Liver (tissue), 9 donors: Measurements from ENCODE around the gene TSPAN15. TPM values are rescaled to one million over a fixed set of nuclear protein-coding genes. Genes with fewer than 3 reads are reported as not detected.

Experiments
- DNase-seq: peaks from one replicate; pipeline ENCODE4 v3.0.0-alpha.2; 2017; ENCODE audit warnings: low spot score
- H3K27ac ChIP-seq, 2 donors: one replicate each; pipeline ENCODE4 v1.7.0; 2013; ENCODE audit warnings: inconsistent platforms in 2 of 2, low read length in 2 of 2, control low read depth in 1 of 2, low read depth in 1 of 2, mild to moderate bottlenecking in 1 of 2
- H3K27me3 ChIP-seq, 4 donors: one replicate each; pipeline versions ENCODE4 v1.6.1 to v1.7.0; 2013; ENCODE audit warnings: low read length in 3 of 4, inconsistent platforms in 1 of 4, mild to moderate bottlenecking in 1 of 4, moderate library complexity in 1 of 4; ENCODE audit not compliant: control insufficient read depth in 4 of 4, insufficient read depth in 4 of 4
- H3K36me3 ChIP-seq, 4 donors: one replicate each; pipeline versions ENCODE4 v1.6.1 to v1.7.0; 2013; ENCODE audit warnings: low read length in 3 of 4, mild to moderate bottlenecking in 3 of 4, low read depth in 1 of 4, moderate library complexity in 1 of 4; ENCODE audit not compliant: control insufficient read depth in 4 of 4, insufficient read depth in 3 of 4
- H3K4me1 ChIP-seq, 4 donors: one replicate each; pipeline versions ENCODE4 v1.6.1 to v1.7.0; 2013; ENCODE audit warnings: low read length in 3 of 4, mild to moderate bottlenecking in 3 of 4, moderate library complexity in 1 of 4; ENCODE audit not compliant: control insufficient read depth in 4 of 4, insufficient read depth in 4 of 4
- H3K4me3 ChIP-seq, 3 donors: one replicate each; pipeline versions ENCODE4 v1.6.1 to v1.7.0; 2013; ENCODE audit warnings: low read length in 3 of 3, control low read depth in 1 of 3, low read depth in 1 of 3, mild to moderate bottlenecking in 1 of 3
- H3K9ac ChIP-seq, 2 donors: one replicate each; pipeline ENCODE4 v1.7.0; 2013; ENCODE audit warnings: low read length in 2 of 2, mild to moderate bottlenecking in 2 of 2, moderate library complexity in 2 of 2, control low read depth in 1 of 2, low read depth in 1 of 2
- H3K9me3 ChIP-seq, 4 donors: one replicate each; pipeline versions ENCODE4 v1.6.1 to v1.7.0; 2013; ENCODE audit warnings: low read length in 3 of 4; ENCODE audit not compliant: control insufficient read depth in 4 of 4
- ATF3 ChIP-seq: IDR thresholded peaks from 2 replicates; pipeline ENCODE4 v1.6.1; 2016; ENCODE audit warnings: antibody characterized with exemption
- CTCF ChIP-seq: fragments of 150-350 bp; IDR thresholded peaks from 2 replicates; pipeline ENCODE4 v1.5.1; 2017; ENCODE audit warnings: improper control_type of control experiment, low read depth, low read length; ENCODE audit not compliant: missing input control
- FOXA1 ChIP-seq: IDR thresholded peaks from 2 replicates; pipeline ENCODE4 v1.6.1; 2016; ENCODE audit warnings: antibody characterized with exemption
- FOXA2 ChIP-seq: IDR thresholded peaks from 2 replicates; pipeline ENCODE4 v1.6.1; 2016; ENCODE audit warnings: antibody characterized with exemption
- GABPA ChIP-seq, 2 donors: IDR thresholded peaks in 1 of 2; conservative IDR thresholded peaks in 1 of 2; 2 replicates each; pipeline ENCODE4 v1.6.1; 2016; ENCODE audit warnings: antibody characterized with exemption in 2 of 2, mild to moderate bottlenecking in 1 of 2, moderate library complexity in 1 of 2
- HNF4A ChIP-seq, 2 donors: conservative IDR thresholded peaks; 2 replicates each; pipeline ENCODE4 v1.6.1; 2016; ENCODE audit warnings: antibody characterized with exemption in 2 of 2, mild to moderate bottlenecking in 2 of 2
- HNF4G ChIP-seq: IDR thresholded peaks from 2 replicates; pipeline ENCODE4 v1.6.1; 2016; ENCODE audit warnings: antibody characterized with exemption
- JUND ChIP-seq, 2 donors: IDR thresholded peaks; 2 replicates each; pipeline ENCODE4 v1.6.1; 2016; ENCODE audit warnings: antibody characterized with exemption in 2 of 2
- NR2F2 ChIP-seq: IDR thresholded peaks from 2 replicates; pipeline ENCODE4 v1.6.1; 2016; ENCODE audit warnings: antibody characterized with exemption
- RAD21 ChIP-seq, 2 donors: IDR thresholded peaks; 2 replicates each; pipeline ENCODE4 v1.6.1; 2016; ENCODE audit warnings: antibody characterized with exemption in 2 of 2, mild to moderate bottlenecking in 2 of 2
- REST ChIP-seq: IDR thresholded peaks from 2 replicates; pipeline ENCODE4 v1.6.1; 2016; ENCODE audit warnings: antibody characterized with exemption, mild to moderate bottlenecking
- RXRA ChIP-seq, 2 donors: IDR thresholded peaks; 2 replicates each; pipeline ENCODE4 v1.6.1; 2017 to 2018; ENCODE audit warnings: antibody characterized with exemption in 2 of 2, mild to moderate bottlenecking in 1 of 2
- SP1 ChIP-seq: IDR thresholded peaks from 2 replicates; pipeline ENCODE4 v1.6.1; 2018; ENCODE audit warnings: antibody characterized with exemption, mild to moderate bottlenecking
- TAF1 ChIP-seq: conservative IDR thresholded peaks from 2 replicates; pipeline ENCODE4 v1.6.1; 2016; ENCODE audit warnings: antibody characterized with exemption, mild to moderate bottlenecking
- YY1 ChIP-seq: IDR thresholded peaks from 2 replicates; pipeline ENCODE4 v1.6.1; 2016; ENCODE audit warnings: antibody characterized with exemption, mild to moderate bottlenecking
- ZBTB33 ChIP-seq: IDR thresholded peaks from 2 replicates; pipeline ENCODE4 v1.6.1; 2016; ENCODE audit warnings: antibody characterized with exemption
- WGBS: extraction: QIAGEN DNeasy Blood & Tissue Kit; methylation state at CpG from one replicate; pipeline ENCODE4 v1.1.7; 2013; 5-methylcytosine and 5-hydroxymethylcytosine counted together
- polyA plus RNA-seq, 2 donors: library from polyadenylated mRNA; stranded (reverse) in 1 of 2; unstranded in 1 of 2; fragments of 200-250 nt in 1 of 2; fragments of >200 nt in 1 of 2; fragmentation: Nextera tagmentation in 1 of 2; extraction: Ambion mirVana in 1 of 2; gene quantifications; one replicate each; pipeline versions ENCODE4 v1.2.1 to v1.2.3, GENCODE V29; 2013 to 2015
- total RNA-seq, 2 donors: library from RNA; depleted of rRNA; stranded (reverse); fragments of >200 nt; gene quantifications; one replicate each; pipeline ENCODE4 v1.2.3, GENCODE V29; 2014
- TF ChIP-seq, protein P1 (sequence below): IDR thresholded peaks from 2 replicates; pipeline ENCODE4 v1.6.1; 2016; ENCODE audit warnings: antibody characterized with exemption
- donor health status: healthy.
- donor health status: healthy.
- donor health status: healthy.
- donor health status: healthy.
- donor health status: healthy.

The TSPAN15 gene
- total and polyA plus RNA-seq, 4 donors, result 2.0 to 4.3 (median 3.3) TPM

- TF ChIP-seq FOXA1 (no peak), NR2F2 (no peak), CTCF (no peak), RAD21 (IDR thresholded peaks at IDR 0.05) (no peak), GABPA (IDR thresholded peaks at IDR 0.05 in 1 of 2, conservative IDR thresholded peaks at IDR 0.05 in 1 of 2) (no peak), ATF3 (no peak), TAF1 (no peak), RXRA (IDR thresholded peaks at IDR 0.05) (no peak), HNF4G (no peak), YY1 (no peak), HNF4A (conservative IDR thresholded peaks at IDR 0.05) (no peak)
- TF ChIP-seq, protein P1, sequence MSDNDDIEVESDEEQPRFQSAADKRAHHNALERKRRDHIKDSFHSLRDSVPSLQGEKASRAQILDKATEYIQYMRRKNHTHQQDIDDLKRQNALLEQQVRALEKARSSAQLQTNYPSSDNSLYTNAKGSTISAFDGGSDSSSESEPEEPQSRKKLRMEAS, result no peak
- DNase-seq, result no peak
- Histone ChIP-seq H3K4me1 (peaks cover 0 to 11% (median 7%) of the 10 kb centered on the region in 4 donors), H3K36me3 (no peaks in the 10 kb centered on the region), H3K27ac (no peak overlapping the region), H3K9ac (no peak overlapping the region), H3K9me3 (no peaks in the 10 kb centered on the region), H3K27me3 (no peaks in the 10 kb centered on the region), H3K4me3 (no peak overlapping the region)
Measured at GRCh38 chr10:69453795-69454194, 2.5 kb downstream of the TSPAN15 start.

DNA sequence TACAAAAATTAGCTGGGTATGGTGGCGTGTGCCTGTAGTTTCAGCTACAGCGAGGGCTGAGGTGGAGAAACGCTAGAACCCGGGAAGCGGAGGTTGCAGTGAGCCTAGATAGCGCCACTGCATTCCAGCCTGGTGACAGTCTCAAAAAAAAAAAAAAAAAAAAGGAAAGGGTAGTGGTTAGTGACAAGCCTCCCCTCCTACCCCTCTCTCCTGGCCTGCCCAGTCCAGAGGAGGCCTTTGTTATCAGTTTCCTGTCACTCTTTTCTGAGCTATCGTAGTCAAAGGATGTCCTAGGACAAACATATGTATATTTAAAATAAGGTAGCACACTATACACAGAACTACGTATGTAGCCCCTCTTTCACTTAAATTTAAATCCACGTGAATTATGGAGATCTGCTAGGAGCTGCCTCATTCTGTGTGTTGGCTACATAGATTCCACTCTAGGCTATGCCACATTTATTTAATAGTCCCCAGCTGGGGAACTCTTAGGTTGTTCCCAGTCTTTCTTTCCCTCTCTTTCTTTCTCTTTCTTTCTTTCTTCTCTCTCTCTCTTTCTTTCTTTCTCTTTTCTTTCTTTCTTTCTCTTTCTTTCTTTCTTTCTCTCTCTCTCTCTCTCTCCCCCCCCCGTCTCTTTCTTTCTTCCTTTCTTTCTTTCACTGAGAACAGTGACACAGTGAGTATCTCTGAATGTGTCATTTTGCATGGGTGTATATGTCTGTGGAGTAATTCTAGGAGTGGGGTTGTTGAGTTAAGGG lies 3.9 kb downstream of the TSPAN15 start:
- Histone ChIP-seq H3K36me3 (no peaks in the 10 kb centered on the region), H3K27me3 (no peaks in the 10 kb centered on the region), H3K27ac (no peak overlapping the region), H3K4me3 (no peak overlapping the region), H3K4me1 (peaks cover 0 to 12% (median 7%) of the 10 kb centered on the region in 4 donors), H3K9me3 (no peaks in the 10 kb centered on the region), H3K9ac (no peak overlapping the region)
- DNase-seq, result no peak
- 89% methylated on average over 10 of the region's 10 CpGs for WGBS
- TF ChIP-seq YY1, result no peak
- TF ChIP-seq ZBTB33, result no peak
- TF ChIP-seq SP1, result no peak
- TF ChIP-seq HNF4A (conservative IDR thresholded peaks at IDR 0.05), result no peak
- TF ChIP-seq CTCF, result no peak
- no peak for TF ChIP-seq FOXA2
- no peak for TF ChIP-seq RAD21 (IDR thresholded peaks at IDR 0.05)
- no peak for TF ChIP-seq FOXA1
- no peak for TF ChIP-seq REST
- TF ChIP-seq NR2F2, result no peak
- TF ChIP-seq, protein P1, result no peak
- no peak for TF ChIP-seq JUND (IDR thresholded peaks at IDR 0.05)
- no peak for TF ChIP-seq TAF1
- TF ChIP-seq RXRA (IDR thresholded peaks at IDR 0.05), result no peak
